HS-5 (cell line): ENCODE data around the gene KCNJ16.

Experiments used
- DNase-seq: peaks from one replicate; pipeline ENCODE4 v3.0.0-alpha.2; 2012; ENCODE audit warnings: low read depth

The KCNJ16 gene

DNA sequence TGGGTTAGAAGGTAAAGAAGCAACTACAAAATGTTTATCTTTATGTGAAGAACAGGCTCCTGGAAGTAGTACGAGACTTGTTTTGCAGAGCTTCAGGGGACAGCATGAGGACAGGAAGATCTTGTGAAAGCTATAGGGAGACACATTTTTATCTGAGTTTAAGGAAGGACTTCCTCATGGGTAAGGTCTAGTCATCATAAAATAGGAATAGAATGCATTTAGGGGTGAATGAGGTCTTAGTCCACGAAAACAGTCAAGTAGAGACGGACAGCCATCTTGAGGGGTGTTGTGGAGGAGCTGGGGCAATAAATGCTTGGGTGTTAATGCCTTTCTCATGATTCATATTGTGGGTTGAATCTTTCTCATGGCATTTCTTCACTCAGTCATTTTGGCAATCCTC is 24.3 kb downstream of the KCNJ16 start:
- peak; percentile 6 for DNase-seq

DNA sequence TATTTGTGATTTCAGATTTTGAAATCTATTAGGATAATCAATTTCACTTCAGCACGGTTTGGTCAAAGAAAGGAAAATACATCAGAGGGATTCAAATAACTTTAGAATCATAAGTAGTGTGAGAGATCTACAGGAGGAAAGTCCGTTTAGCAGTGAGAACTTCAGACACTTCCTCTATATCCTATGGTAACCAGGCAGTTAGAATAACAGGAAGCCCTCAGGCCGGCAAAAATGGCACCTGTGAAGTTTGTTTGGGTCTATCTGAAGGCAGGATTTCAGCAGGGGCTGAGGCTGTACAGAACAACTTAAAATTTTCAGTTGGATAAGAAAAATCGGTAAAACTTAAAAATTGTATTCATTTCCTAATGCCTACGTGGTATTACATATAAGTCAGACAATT is 24.9 kb downstream of the KCNJ16 start:
- DNase-seq, result no peak

DNA sequence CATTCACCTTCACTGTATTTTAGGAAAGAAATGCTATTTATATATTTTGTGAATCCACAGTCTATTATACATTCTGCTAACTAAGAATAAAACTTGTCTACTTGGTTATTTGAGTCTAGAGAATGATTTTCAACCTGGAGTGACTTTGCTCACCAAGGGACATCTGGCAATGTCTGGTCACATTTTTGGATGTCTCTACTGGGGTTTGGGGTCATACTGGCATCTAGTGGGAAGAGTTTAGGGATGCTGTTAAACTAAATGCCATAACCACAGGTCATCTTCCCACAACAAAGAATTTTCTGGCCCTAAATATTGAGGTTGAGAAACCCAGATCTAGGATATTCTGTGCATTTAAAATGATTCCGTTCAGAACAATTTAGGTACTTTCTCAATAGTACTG is 26.0 kb downstream of the KCNJ16 start:
- DNase-seq, result peak; percentile 9

DNA sequence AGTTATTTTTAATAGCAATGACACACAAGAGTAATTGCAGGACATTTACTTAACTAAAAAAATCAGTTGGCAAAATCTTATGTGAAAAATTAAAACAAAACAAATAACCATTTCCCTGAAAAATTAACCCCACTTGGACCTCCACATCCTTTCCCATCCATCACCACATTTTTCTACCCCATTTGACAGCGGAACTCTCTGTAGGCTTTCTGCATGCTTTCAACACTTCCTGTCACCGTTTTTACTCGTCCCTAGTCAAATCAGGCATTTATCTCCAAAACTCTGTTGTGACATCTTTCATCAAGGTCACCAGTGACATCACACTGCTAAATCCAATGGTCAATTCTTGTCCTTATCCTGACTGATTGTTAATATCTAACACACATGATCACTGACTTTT is 27.5 kb downstream of the KCNJ16 start:
- DNase-seq, result no peak

DNA sequence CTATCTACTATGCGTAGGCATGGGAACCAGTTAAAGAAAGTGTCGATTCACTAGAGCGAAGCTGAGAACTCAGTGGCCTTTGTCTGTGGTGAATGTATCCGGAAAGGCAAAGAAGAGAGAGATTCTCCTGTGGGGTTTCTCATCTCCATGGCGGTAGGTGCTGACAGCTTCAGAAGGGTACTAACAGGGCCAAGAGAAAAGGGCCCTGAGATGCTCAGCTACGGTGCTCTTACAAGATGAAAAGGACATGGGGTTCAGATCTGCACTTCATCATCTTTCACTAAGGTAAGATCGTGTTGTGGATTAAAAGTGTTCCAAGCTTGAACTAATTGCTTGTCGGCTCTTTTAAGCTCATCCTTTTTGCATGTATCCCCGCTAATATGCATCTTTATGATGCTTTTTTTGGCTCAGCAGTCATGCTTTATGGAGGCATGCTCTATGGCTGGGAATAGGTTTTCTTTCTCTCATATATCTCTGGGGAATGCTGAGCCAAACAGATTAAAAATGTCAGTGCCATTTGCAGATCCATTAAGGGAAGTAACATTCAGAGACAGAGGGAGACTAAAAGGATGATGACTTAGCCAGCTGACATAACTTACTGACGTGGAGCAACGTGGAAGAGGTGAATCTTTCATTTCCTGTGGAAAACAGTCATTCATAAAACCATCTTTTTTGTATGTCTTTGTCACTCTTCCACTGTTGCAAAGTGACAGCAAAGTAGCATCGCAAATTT is 29.9 kb downstream of the KCNJ16 start:
- DNase-seq, result no peak

DNA sequence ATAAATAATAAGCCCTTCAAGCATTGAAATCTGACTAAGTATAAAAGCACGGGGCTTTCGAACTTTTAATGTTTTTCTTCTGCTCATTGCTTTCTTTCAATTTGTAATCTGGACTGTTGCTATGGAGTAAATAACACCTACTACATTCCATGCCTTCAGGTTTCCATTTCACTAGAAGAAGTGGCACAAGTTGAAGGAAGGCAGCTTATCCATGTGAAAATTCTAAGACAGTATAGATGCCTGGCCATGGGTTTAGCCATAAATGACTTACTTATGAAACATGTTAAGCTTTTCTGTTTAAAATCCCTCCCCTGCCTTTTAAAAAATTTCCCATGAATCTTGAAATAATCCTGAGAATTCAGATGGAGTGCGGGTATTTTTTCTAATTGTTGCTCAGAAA is 30.6 kb downstream of the KCNJ16 start:
- no peak for DNase-seq

DNA sequence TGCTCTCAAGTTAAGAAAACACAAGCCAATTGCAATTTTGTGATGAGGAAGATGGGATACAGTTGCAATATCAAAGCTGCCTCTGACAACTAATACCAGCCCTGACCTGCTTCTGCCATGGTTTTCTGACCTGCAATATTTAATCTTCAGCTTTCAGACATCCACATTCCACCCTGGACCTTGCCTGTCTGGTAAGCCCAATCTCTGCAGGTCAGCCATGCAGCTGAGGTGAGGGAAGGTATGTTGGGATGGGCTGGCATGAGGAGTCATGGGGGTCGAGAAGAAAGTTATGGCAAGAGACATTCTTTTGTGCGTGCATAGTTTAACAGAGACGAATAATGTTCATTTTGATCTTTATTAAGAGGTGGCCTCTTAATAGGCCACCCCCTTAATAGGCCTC is 31.5 kb downstream of the KCNJ16 start:
- no peak for DNase-seq

DNA sequence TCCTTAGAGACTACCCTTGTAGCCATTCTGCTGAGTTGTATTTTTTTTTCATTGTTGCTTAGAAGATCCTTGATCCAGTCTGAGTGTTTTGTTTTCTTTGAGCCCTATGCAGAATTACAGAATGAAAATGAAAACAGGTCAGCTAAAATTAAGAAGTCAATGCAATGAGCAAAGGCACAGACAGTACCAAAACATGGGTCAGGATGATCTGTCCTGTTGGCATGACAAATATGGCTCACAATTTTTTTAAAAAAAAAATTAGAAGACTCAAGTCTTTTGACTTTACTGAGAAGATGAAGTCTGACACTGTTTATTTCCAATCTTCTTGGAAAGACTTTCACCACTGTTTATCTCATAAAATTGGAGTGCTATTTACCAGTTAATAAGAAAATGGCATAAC is 32.4 kb downstream of the KCNJ16 start:
- no peak for DNase-seq

DNA sequence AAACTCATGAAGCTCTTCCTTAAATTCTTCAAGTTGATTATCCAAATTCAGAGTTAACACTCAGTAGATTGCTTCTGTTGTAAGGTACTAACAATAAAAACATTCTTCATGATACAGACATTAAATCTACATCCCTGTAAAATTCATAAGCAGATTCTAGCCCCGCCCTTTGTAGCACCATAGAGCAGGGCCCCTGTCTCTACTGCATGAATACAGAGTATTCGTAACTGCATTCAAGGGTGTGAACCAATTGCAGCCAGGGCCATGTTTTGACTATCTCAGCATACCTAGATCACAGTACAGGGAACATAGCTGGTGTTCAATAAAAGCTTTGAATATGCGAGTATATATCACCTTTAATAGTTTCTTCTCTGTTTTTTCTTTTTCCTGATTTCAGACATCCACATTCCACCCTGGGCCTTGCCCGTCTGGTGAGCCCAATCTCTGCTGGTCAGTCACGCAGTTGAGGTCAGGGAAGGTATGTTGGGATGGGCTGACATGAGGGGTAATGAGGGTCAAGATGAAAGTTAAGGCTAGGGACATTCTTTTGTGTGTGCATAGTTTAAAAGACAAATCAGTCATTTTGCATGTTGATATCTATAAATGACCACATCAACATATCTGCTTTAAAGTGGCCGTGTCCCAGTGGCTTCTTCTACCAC is 33.0 kb downstream of the KCNJ16 start:
- no peak for DNase-seq

DNA sequence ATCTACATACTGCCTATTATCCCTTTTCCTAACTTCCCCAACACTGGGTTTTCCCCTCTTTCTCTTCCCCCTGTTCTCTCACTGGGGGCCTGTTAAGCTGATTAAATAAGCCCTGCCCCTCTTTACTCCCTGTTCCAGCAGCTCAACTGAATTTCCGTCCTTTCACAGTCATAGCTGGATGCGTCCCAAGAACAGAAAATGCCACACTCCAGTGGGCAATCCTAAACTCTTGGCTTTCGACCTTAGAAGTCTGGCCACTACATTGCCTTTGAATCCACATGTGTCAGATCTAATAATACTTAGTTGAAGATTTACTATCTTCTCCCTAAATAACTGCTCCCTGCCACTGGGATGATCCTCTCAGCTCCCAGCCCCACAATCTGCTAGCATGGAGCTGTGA is 34.5 kb downstream of the KCNJ16 start:
- DNase-seq, result no peak

DNA sequence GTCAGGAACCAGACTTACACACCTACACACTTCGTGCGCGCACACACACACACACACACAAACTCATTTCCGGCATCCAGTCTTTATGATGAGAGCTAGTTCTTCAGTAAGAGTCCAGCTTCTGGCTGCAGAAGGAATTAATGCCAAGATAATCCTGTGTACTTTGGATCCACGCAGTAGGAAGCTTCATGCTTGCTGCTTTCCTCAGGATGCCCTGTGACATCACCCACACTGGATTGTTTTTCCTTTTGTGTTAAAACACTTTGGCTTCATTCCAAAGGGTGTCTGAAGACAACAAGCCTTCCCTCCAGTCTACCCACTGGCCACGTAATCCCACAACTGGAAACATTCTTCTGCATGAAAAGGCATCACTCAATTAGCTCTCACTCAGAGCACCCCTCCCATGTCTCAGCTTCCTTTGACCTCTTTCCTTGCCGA is 35.4 kb downstream of the KCNJ16 start:
- DNase-seq, result no peak

DNA sequence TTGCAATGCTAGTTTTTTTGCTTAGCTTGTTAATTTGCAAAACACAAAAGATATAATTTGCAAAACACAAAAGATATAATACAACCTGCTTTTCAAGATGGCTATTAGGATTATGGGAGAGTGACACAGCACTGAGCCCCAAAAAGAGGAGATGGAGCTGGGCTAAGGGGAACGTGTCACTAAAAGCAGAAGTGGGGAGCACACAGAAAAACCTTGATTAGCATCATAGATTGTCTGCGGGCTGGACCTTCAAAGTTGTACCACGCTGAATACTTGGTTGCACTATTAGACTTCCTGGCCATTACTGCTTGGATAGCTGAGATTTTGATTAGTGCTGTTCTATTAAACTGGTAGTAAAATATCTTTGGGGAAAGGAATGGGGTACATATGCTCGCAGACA is 36.2 kb downstream of the KCNJ16 start:
- DNase-seq, result no peak

DNA sequence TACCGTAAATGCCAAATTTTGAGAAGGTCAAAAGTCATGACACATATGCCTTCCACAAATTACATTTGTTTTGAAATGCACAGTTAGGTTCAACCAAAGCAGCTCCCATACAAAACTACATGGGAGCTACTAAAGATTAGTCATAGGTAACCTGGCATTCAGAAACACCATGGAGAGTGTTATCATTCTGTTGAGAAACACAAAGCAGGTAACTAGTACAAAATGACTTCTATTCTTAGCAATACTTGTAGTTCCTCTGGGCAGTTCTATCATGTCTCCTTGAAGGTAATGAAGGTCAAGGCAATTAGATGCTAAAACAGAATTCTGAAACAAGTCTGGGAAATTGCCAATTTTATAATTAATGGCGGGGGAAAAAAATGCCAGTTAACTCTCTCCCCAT is 39.4 kb downstream of the KCNJ16 start:
- DNase-seq, result no peak

DNA sequence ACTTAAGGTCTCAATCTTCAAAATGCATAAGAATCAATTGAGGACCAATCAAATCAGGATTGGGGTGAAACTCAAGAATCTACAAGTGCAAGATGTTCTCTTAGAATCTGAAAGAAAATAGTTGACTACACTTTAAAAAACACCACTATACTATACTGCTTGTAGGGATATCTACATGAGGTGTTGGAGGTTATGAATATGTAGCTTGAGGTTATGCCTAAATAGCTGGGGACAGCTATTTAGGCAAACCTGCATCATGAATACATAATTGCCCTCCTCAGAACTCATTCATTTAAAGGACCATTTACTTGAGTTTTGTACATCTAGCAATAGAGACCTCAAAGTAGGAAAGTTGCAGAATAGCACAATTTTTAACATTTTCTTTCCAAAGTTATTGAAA is 40.1 kb downstream of the KCNJ16 start:
- DNase-seq, result no peak

DNA sequence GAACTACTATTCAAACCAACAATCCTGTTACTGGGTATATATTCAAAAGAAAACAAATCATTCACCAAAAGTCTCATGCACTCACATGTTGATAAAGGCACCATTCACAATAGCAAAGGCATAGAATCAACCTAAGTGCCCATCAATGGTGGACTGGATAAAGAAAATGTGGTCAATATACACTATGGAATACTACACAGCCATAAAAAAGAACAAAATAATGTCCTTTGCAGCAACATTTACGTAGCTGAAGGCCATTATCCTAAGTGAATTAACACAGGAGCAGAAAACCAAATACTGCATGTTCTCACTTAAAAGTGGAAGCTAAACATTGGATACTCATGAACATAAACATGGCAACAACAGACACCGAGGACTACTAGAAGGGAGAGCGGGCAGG is 41.9 kb downstream of the KCNJ16 start:
- DNase-seq, result no peak

DNA sequence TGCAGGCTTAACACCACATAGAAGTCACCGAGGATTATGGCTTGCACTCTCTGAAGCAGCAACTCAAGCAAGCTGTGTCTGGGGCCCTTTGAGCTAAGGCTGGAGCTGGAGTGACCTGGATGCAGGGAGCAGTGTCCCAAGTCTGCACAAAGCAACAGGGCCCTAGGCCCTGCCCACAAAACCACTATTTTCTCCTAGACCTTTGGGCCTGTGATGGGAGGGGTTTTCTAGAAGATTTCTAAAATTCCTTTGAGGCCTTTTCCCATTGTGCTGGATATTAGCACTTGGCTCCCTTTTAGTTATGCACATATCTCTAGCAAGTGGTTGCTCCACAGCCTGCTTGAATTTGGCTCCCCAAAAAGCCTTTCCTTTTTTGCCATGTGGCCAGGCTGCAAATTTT is 44.5 kb downstream of the KCNJ16 start:
- DNase-seq, result no peak

DNA sequence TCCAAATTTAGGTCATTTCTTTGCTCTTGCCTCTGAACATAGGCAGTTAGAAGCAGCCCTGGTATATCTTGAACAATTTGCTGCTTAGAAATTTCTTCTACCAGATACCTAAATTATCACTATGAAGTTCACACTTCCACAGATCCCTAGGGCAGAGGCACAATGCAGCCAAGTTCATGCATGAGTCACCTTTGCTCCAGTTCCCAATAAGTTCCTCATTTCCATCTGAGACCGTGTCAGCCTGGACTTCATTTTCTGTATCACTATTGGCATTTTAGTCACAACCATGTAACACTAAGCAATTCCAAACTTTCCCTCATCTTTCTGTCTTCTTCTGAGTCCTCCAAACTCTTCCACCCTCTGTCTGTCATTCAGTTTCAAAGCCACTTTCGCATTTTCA is 45.0 kb downstream of the KCNJ16 start:
- DNase-seq, result no peak

DNA sequence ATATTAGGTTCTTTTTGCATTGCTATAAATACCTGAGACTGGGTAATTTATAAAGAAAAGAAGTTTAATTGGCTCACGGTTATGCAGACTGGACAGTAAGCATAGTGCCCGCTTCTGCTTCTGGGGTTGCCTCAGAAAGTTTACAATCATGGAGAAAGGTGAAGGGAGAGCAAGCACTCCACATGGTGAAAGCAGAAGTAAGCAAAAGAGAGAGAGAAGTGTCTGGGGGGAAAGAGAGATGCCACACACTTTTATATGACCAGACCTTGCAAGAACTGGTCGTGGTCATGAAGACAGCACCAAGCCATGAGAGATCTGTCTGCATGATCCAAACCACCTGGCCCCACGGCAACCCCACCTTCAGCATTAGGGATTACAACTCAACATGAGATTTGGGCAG is 45.4 kb downstream of the KCNJ16 start:
- no peak for DNase-seq

DNA sequence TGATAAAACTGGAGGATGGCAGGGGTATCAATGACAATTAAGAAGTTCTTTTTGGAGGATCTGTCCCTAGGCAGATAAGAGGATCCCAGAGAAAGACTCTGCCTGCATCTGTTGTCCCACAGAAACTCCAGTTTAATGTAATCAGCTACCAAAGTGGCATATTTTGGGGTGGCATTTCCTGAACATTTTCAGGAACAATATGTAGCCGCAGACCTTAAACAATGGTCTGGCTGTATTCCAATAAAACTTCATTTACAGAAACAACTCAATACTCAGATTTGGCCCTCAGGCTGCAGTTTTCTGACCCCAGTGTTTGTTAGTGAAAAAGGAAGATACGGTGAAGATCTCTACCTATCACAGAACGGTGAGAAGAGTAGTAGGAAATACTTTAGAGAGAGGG is 46.1 kb downstream of the KCNJ16 start:
- DNase-seq, result no peak

DNA sequence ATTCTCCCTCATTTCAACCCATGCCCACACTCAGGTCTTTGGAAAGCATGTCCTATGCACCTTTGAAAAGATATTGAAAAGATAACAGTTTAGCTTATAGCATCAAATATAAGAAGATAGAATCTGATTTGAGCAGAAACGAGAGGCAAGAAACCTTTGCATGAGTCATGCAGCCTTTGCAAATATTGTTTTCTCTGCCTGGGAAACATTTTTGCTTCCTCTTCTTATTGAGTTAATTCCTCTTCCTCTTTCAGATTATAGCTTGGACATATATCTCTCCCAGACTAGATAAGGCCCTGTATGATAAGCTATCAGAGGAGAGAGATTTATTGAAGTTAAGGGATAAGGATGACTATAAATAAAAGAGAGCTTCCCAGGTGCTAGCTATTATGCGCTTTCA is 48.2 kb downstream of the KCNJ16 start:
- no peak for DNase-seq

DNA sequence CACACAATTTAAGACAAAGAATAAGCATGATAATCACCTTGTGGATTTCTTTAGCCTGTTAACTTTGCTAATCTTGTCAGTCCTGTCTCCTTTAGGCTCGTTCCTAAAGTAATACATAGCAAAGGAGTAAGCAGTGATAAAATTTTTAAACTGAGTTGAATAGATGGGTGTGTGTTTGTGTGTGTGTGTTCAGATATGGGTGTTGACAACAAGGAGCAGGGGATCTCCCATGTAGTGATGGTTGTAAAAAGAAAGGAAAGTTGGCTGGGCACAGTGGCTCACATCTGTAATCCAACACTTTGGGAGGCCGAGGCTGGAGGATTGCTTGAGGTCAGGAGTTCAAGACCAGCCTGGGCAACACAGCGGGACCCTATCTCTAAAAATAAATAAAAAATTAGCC is 49.7 kb downstream of the KCNJ16 start:
- DNase-seq, result no peak

DNA sequence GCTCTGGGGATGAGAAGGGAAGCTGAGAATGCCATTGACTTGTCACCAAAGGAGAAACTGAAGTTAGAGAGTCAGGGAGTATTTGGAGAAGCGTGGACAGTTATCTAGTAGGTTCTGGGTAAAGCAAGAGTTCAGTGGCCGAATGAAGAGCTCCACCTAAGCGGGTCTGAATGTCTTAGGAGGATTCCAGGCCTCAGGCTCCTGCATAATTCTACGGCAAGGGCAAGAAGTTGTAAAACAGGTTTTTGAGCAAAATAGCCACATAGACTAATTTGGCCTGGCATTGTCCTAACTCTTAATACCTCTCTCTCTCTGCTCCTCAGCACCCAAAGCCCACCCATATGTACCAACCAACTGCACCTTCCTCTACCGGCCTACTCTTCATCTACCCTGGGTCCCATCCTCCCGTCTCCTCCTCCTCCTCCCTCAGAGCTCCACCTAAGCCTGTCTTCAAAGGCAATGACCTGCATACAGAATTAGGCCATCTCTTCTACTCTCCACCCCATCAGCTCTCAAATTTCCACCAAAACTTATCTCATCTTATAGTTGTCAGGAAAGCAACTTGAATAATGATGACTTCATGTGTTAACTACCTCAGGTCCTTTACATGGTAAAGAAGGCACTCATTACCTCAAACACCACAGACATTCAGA is 52.3 kb downstream of the KCNJ16 start:
- DNase-seq, result no peak

DNA sequence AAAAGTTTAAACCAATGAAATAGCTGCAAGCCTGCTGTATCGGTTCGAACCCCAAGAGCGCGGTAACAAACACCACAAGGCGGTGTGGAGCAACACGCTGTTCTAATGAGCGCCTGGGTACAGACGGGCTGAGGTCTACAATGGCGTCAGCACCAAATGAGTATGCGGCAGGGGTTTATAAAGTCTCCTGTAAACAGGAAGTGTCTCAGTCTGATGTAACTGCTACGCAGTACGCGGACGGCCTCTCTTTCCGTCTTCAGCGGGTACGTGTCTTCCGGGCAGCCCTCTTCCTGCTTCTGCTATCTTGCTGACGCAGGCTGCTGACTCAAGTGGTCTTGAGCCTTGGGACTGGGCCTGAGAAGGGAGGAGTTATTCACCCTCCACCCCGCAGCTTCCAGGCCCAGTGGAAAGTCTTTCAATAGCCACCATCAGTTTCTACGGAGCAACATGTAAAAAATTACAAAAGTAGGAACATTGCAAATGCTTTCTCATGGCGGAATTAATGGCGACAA is 53.8 kb downstream of the KCNJ16 start:
- no peak for DNase-seq
